Heart left ventricle (tissue), 16 donors: ENCODE results near the gene TENT4B. TPM values are rescaled to one million over a fixed set of nuclear protein-coding genes. Genes with fewer than 3 reads are reported as not detected.

Experiments
- ATAC-seq, 4 donors: fragments of 200-7000 bp; cut with Tn5 transposase; one replicate each; pipeline ENCODE4 v1.9.1; 2020 to 2022; ENCODE audit warnings: moderate library complexity in 4 of 4, mild to moderate bottlenecking in 3 of 4, moderate number of reproducible peaks in 1 of 4
- DNase-seq, 5 donors: peaks; one replicate each; pipeline ENCODE4 v3.0.0-alpha.2; 2020
- H3K27ac ChIP-seq, 12 donors: fragments of 200-600 bp; sonication (generic) in 4 of 12; one replicate each; pipeline versions ENCODE4 v1.5.0 to v1.8.0; 2016 to 2022; ENCODE audit warnings: mild to moderate bottlenecking in 2 of 12
- H3K27me3 ChIP-seq, 9 donors: fragments of 200-600 bp; sonication (generic) in 2 of 9; one replicate each; pipeline versions ENCODE4 v1.5.1 to v1.8.0; 2016 to 2022; ENCODE audit warnings: mild to moderate bottlenecking in 3 of 9
- H3K36me3 ChIP-seq, 9 donors: fragments of 200-600 bp; sonication (generic) in 2 of 9; one replicate each; pipeline versions ENCODE4 v1.5.0 to v1.8.0; 2018 to 2022; ENCODE audit warnings: mild to moderate bottlenecking in 2 of 9
- H3K4me1 ChIP-seq, 12 donors: fragments of 200-600 bp; sonication (generic) in 4 of 12; one replicate each; pipeline versions ENCODE4 v1.5.0 to v1.8.0; 2016 to 2022; ENCODE audit warnings: mild to moderate bottlenecking in 3 of 12
- H3K4me3 ChIP-seq, 12 donors: fragments of 200-600 bp; sonication (generic) in 4 of 12; one replicate each; pipeline versions ENCODE4 v1.5.0 to v1.8.0; 2017 to 2022; ENCODE audit warnings: mild to moderate bottlenecking in 9 of 12, moderate library complexity in 4 of 12
- H3K9me3 ChIP-seq, 12 donors: fragments of 200-600 bp; sonication (generic) in 4 of 12; one replicate each; pipeline versions ENCODE4 v1.5.0 to v1.8.0; 2016 to 2022; ENCODE audit warnings: mild to moderate bottlenecking in 1 of 12
- POLR2A ChIP-seq, 2 donors: fragments of 450-650 bp; IDR thresholded peaks; one replicate each; pipeline ENCODE4 v1.6.1; 2017; ENCODE audit warnings: antibody characterized with exemption in 2 of 2, mild to moderate bottlenecking in 2 of 2, moderate library complexity in 2 of 2
- whole genome bisulfite sequencing, 4 donors: extraction: QIAGEN DNeasy Blood & Tissue Kit in 2 of 4; methylation state at CpG; one replicate each; pipeline versions ENCODE4 v1.1.5 to v1.1.7; 2013 to 2018; 5-methylcytosine and 5-hydroxymethylcytosine counted together
- intact Hi-C, 10 donors: fragments of 100-400 bp; cut with DNase I; formaldehyde crosslinking; loops; one replicate each; pipeline versions ENCODE4 v1.11.1 to v1.14.2; 2022
- polyA plus RNA-seq, 2 donors: library from polyadenylated mRNA; stranded (reverse); fragments of 200-250 nt; gene quantifications; one replicate each; pipeline ENCODE4 v1.2.3, GENCODE V29; 2013
- total RNA-seq, 9 donors: library from RNA; depleted of rRNA in 2 of 9; stranded (reverse); fragments of >200 nt in 2 of 9; fragmentation: NEBNext Ultra II Directional in 3 of 9; extraction: Animal tissue kit (Norgen Biotek cat#: 25700) in 3 of 9; gene quantifications; one replicate each; pipeline versions ENCODE4 v1.1.0 to v1.2.4, GENCODE V29; 2016 to 2023
- TF ChIP-seq, protein P1 (sequence below), 12 donors: fragments of 200-600 bp; sonication (generic) in 4 of 12; IDR thresholded peaks; one replicate each; pipeline versions ENCODE4 v1.5.0 to v1.8.0; 2018 to 2022; ENCODE audit warnings: antibody characterized with exemption in 12 of 12, mild to moderate bottlenecking in 5 of 12
- donor health status: ischemic (EF 13 %, LVEDD 7.1; RV severe dilation, severe dysfunction).
- donor health status: healthy with polysubstance abuse.
- donor health status: DM: no; HTN: yes; CAD: no.
- donor health status: DM: no; HTN: no; CAD: no.
- donor health status: ischemic (EF 25% LVEDD 6.9; RV normal size, moderate dysfunction).
- donor health status: ischemic (EF 25% LVEDD 5.7; RV mildly dilated, moderate dysfunction).
- donor health status: healthy.
- donor health status: DM: yes; HTN: yes; CAD: no.
- donor health status: ischemic (EF 35%, LVEDD 5.7; RV mildly dilated, moderate dysfunction).
- donor health status: nonischemic (EF 11% LVEDD 7.7; RV severe dilation, severe dysfunction).
- donor health status: DM: yes; HTN: yes; CAD: no.
- donor health status: PGD.
- donor health status: ischemic (EF 29% LVEDD 5.4; RV normal size, mild dysfunction).
- donor health status: nonischemic (EF 23%, LVEDD 6.1; RV moderate dilation, normal function).

The TENT4B gene
- total and polyA plus RNA-seq, 11 donors, result 2.2 to 8.8 (median 6.5) TPM

DNA sequence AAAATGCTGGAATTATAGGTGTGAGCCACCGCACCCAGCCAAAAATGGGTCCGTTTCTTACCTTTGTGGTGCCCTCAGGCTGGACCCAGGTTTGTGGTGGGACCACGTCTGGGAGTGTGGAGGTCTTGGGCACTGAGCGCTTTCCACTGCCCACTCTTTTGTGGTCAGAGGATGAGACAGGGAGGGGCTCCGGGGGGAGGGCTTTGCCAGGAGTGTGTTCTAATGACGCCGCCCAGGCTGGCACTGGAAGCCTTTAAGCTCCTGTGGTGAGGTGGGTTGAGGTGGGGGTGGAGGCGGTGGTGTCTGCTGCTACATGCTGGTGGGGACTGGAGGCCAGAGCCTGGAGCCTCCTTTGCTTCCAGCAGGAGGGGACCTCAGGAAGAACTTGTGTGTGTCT lies 100.4 kb downstream of the TENT4B start:
- H3K27me3 ChIP-seq, result no peaks in the 10 kb centered on the region
- DNase-seq (peak in 1 of 5 donors; percentile 45), ATAC-seq (no peak)
- no peak overlapping the region for H3K27ac ChIP-seq
- intact Hi-C loops, result no loop called here
- H3K36me3 ChIP-seq, result no peaks in the 10 kb centered on the region
- peaks cover 0 to 13% (median 0%) of the 10 kb centered on the region in 12 donors for H3K4me1 ChIP-seq
- TF ChIP-seq POLR2A (IDR thresholded peaks at IDR 0.05), result no peak
- TF ChIP-seq, protein P1, sequence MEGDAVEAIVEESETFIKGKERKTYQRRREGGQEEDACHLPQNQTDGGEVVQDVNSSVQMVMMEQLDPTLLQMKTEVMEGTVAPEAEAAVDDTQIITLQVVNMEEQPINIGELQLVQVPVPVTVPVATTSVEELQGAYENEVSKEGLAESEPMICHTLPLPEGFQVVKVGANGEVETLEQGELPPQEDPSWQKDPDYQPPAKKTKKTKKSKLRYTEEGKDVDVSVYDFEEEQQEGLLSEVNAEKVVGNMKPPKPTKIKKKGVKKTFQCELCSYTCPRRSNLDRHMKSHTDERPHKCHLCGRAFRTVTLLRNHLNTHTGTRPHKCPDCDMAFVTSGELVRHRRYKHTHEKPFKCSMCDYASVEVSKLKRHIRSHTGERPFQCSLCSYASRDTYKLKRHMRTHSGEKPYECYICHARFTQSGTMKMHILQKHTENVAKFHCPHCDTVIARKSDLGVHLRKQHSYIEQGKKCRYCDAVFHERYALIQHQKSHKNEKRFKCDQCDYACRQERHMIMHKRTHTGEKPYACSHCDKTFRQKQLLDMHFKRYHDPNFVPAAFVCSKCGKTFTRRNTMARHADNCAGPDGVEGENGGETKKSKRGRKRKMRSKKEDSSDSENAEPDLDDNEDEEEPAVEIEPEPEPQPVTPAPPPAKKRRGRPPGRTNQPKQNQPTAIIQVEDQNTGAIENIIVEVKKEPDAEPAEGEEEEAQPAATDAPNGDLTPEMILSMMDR (IDR thresholded peaks at IDR 0.05), result no peak
- 83 to 92% (median 88%) methylated on average over 4 to 8 of the region's 8 CpGs for WGBS, 4 donors
- no peaks in the 10 kb centered on the region for H3K9me3 ChIP-seq
- H3K4me3 ChIP-seq, result no peak overlapping the region

GRCh38 chr16:50254072-50254471 lies 101.0 kb downstream of the TENT4B start:
- Histone ChIP-seq H3K4me1 (peaks cover 0 to 19% (median 1%) of the 10 kb centered on the region in 12 donors), H3K36me3 (no peaks in the 10 kb centered on the region), H3K27me3 (no peaks in the 10 kb centered on the region), H3K4me3 (no peak overlapping the region), H3K9me3 (no peaks in the 10 kb centered on the region), H3K27ac (no peak overlapping the region)
- intact Hi-C loops, result no loop called here
- TF ChIP-seq, protein P1 (IDR thresholded peaks at IDR 0.05), result no peak
- TF ChIP-seq POLR2A (IDR thresholded peaks at IDR 0.05), result no peak
- 64 to 79% (median 72%) methylated on average over 7 of the region's 7 CpGs for WGBS, 4 donors
- ATAC-seq, result no peak
- peak in 1 of 5 donors; percentile 20 for DNase-seq

GRCh38 chr16:50255538-50255937 lies 102.4 kb downstream of the TENT4B start:
- intact Hi-C loops, result no loop called here

DNA sequence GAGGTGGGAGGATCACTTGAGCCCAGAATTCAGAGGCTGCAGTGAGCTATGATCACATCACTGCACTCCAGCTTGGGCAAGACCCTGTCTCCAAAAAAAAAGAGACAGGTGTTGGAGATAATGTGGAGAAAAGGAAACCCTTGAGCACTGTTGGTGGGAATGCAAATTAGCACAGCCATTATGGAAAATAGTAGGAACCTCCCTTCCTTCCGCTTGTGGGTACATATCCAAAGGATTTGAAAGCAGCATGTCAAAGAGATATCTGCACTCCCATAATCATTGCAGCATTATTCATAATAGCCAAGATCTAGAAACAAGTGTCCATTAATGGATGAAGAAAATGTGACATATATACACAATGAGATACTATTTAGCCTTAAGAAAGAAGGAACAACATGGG lies 103.5 kb downstream of the TENT4B start:
- 41 to 93% (median 85%) methylated on average over 1 of the region's 1 CpG for WGBS, 4 donors
- no peaks in the 10 kb centered on the region for H3K27me3 ChIP-seq
- no peak overlapping the region for H3K4me3 ChIP-seq
- DNase-seq (no peak), ATAC-seq (no peak)
- peaks cover 0 to 6% (median 0%) of the 10 kb centered on the region in 12 donors for H3K9me3 ChIP-seq
- H3K36me3 ChIP-seq, result no peaks in the 10 kb centered on the region
- H3K4me1 ChIP-seq, result peaks cover 0 to 36% (median 10%) of the 10 kb centered on the region in 12 donors
- intact Hi-C loops, result no loop called here
- H3K27ac ChIP-seq, result no peak overlapping the region
- TF ChIP-seq, protein P1 (IDR thresholded peaks at IDR 0.05), result no peak
- TF ChIP-seq POLR2A (IDR thresholded peaks at IDR 0.05), result no peak

More at GRCh38 chr16:50255538-50255937, 102.4 kb downstream of the TENT4B start:
- H3K4me3 ChIP-seq, result no peak overlapping the region
- H3K27me3 ChIP-seq, result no peaks in the 10 kb centered on the region
- H3K36me3 ChIP-seq, result no peaks in the 10 kb centered on the region
- no peak for TF ChIP-seq POLR2A (IDR thresholded peaks at IDR 0.05)
- TF ChIP-seq, protein P1 (IDR thresholded peaks at IDR 0.05), result no peak
- ATAC-seq (no peak), DNase-seq (no peak)
- no peak overlapping the region for H3K27ac ChIP-seq
- H3K4me1 ChIP-seq, result peaks cover 0 to 31% (median 10%) of the 10 kb centered on the region in 12 donors
- 79 to 90% (median 87%) methylated on average over 2 of the region's 2 CpGs for WGBS, 4 donors
- peaks cover 0 to 4% (median 0%) of the 10 kb centered on the region in 12 donors for H3K9me3 ChIP-seq
